Muscle of back (tissue), 11 donors: Measurements from ENCODE around the gene FAXDC2. TPM values are rescaled to one million over a fixed set of nuclear protein-coding genes. Genes with fewer than 3 reads are reported as not detected.
"Not testable (repeated sequence)": the region's sequence is repeated elsewhere in the genome, so short reads cannot be mapped to it uniquely, and the experiment has no call there.

ENCODE experiments used
- DNase-seq, 3 donors: peaks; one replicate each; pipeline versions ENCODE4 v3.0.0 to v3.0.0-alpha.2; 2013
- polyA plus RNA-seq, 10 donors: library from polyadenylated mRNA; unstranded; fragments of 120-200 nt; gene quantifications; one replicate each; pipeline ENCODE4 v1.2.1, GENCODE V29; 2013; ENCODE audit not compliant: insufficient read length in 10 of 10

Gene FAXDC2
- polyA plus RNA-seq, 10 donors, result 10.6 to 19.4 (median 12.9) TPM

DNA sequence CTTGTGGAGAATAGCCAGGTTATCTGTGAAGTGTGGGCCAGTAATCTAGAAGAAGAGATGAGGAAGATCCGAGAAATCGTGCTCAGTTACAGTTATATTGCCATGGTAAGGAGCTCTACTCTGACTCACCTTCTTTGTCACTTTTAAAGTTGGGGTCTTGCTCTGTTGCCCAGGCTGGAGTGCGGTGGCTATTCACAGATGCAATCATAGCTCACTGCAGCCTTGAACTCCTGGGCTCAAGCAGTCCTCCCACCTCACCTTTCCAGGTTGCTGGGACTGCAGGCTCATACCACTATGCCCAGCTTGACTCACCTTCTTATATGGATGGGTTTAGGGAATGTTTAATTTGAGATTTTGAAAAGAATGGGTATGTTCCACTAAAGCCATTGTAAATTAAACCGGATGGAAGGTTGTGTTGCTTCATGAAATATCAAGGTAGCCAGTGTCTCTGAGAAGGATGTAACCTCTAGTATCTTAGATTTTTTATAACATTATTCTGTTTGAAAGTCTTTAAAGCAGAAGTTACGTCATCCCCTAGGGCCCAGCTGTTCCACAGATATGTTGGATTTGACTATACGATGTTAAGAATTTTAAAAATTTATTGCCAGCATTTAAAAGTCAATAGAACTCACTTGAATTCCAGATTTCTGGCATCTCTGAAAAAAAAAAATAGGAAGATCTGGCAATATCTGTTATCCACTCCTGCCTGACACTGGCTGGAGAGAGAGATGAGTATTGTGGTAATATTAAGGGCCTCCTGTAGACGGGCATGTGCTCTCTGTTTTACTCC lies 13.1 kb upstream of the FAXDC2 start:
- no peak for DNase-seq

GRCh38 chr5:154862766-154863165 lies 12.4 kb upstream of the FAXDC2 start:
- DNase-seq, result no peak

DNA sequence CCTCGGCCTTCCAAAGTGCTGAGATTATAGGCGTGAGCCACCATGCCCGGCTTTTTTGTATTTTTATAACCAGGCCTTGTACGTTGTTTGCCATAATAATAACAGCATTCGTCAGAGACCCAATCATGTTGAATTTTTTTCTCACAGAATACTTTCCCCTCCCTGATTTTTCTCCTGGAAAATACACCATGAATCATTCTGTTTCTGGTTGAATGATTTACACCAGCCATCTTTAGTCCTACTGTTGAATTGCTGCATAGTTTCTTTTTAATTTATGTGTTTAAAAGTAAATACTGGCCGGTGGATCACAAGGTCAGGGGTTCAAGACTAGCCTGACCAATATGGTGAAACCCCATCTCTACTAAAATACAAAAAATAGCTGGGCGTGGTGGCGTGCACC lies 11.5 kb upstream of the FAXDC2 start:
- no peak for DNase-seq

DNA sequence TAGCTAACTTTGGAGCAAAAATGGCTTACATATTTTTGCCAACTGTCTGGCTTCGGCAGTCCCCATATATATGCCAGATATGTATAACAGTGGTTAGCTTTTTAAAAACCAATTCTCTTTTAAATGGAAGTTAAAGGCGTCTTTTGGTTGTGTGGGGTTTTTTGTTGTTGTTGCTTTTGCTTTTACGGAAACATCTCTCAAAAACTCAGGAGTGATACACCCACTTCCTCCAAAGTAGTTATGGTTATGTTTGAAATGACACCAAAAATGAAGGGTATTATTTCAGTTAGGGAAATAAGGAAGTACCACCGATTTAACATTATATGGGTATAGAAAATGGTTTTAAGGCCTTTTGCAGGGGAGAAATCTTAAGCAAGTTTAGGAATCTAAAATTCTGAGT lies 10.4 kb upstream of the FAXDC2 start:
- no peak for DNase-seq

DNA sequence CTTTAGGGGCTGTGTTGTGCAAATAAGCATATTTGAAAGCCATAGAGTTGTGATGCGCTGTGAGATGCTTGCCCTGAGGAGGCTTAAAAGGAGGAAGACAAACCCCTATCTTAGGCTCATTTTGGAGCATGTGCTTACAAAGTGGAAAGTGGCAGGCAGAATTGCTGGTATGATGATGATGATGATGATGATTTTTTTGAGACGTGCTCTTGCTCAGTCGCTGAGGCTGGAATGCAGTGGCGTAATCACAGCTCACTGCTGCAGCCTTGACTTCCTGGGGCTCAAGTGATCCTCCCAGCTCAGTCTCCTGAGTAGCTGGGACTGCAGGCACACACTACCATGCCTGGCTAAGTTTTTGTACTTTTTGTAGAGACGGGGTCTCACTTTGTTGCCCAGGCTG lies 9.7 kb upstream of the FAXDC2 start:
- peak in 1 of 3 donors; percentile 19 for DNase-seq

DNA sequence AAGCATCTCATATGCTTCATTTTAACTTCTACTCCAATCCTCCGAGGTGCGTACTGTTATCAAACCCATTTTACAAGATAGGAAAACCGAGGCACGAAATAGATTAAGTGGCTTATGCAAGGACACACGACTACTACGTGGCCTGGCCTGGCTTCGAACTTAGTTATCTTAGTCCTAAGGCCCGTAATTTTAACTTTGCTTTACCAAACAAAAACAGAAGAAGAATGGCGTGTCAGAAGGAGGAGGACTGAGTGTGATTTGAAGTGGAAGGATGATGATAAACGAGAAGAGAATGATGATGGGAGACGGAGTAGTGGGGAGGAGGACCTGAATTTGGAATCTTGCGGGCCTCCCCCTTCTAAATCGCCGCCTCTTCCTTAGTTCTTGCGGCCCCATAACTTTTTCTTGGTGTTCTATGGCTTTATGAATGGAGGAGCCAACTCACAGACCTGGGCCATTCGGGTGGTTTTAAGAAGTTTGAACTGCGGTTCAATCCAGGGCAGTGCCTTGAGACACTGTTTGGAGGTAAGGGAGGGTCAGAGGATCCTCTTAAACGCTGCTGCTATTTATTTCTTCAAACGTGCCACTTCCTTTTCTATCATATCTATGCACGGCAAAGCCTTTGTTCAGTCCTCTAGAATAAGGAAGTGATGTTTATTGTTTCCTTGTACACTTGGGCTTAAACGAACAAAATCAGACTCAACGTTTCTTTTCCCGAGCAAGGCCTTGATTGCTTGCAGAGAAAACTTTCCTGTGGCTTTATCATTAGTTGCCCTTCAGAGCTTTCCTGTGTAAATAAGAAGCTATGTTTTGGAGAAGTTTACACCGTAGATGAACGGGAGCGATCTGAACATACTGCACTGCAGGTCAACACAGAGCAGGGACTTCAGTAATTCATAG lies 8.8 kb upstream of the FAXDC2 start:
- DNase-seq, result peak; percentile 18 to 77 (median 42)

GRCh38 chr5:154858297-154858971 lies 8.0 kb upstream of the FAXDC2 start, which contains the start of gene CNOT8:
CNOT8 (plus strand) TSS chr5:154858627; CDS start chr5:154863279, 4,652 bp downstream.
- peak; percentile 97 to 99 (median 98) for DNase-seq

DNA sequence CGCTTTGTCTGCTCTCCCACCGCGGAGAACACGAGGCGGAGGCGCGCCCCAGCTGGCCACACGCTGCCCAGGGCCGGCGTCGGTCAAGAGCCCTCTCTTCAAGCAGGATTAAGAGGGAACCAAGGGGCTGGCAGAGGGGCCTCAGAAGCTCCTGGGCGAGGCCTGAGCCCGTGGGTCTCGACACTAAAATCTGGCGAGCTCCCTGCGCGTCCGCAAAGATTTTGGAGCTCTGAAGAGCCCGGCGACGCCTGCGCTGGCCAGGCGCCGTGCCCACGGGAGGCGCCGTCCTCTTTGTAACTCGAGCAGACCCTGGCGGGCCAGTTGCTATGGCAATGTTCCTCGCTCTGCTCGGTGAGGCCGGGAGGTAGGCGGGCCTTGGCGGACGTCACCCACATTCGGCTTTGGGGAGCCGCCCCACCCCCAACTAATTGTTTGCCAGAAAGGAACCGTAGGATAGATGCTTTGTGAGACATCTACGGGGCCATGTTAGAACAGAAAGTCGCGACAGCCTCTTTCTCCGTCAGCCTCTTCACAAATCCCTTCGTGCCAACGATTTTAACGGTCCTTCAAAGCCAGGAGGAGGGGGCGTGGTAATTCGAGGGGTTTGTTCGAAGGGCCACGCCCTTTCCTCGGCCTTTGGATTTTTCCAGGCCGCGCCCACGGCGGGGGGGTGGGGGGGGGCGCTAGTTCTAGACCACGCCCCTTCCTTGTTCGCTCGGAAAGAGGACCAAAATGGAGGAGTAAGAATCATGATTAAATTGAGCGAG lies 7.3 kb upstream of the FAXDC2 start:
- DNase-seq, result peak; percentile 98 to 99 (median 98)

DNA sequence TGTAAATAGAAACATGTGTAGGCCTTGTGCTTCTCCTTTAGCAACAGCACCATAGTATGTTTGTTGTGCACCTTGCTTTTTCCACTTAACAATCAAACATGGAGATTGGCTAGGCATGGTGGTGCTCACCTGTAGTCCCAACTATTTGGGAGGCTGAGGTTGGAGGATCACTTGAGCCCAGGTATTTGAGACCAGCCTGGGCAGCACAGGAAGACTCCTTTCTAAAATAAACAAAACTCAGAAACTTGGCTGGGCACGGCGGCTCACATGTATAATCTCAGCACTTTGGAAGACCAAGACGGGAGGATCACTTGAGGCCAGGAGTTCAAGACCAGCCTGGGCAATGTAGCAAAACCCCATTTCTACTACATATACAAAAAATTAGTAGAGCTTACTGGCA lies 948 bp upstream of the FAXDC2 start:
- DNase-seq, result peak in 1 of 3 donors; percentile 6

DNA sequence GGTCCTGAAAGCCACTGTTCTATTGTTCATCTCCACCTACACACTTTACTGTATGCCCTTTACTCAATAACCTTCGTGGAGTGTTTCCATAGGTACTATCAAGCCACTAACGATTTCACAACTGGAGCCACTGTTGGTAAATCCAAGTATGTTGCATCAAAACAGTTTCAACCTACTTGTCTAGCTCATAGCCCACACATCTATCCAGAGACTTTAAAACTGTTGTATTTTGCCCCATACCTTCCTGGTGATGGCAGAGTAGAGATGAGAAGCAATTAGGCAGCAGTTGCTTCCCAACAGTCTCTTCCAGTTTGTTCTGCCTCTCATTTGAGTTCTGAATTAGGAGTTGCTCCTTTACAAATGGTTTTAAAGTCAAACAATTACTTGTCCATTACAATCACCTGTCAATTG lies 607 bp downstream of the FAXDC2 start:
- peak in 1 of 3 donors; percentile 45 for DNase-seq

DNA sequence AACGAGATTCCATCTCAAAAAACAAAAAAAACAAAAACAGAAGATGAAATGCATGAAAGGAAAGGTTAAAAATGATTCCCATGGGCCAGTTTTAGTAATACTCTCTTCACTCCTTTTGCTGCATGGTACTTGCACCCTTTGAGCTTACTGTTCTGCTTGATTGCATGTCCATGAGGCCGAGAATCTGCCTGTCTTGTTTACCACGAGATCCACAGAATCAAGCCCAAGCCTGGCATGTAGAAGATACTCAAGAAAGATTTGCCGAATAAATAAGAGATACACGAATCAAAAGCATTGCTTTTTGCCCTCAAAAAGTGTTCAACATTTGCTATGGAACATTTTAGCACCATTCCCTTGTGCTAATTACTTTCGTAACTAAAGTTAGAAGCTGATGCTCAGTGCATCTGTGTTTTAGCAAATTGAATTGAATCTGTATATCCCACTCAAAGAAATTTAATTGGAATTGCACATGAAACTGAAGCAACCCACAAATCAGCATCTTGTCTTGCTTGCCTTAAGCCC lies 1.1 kb downstream of the FAXDC2 start:
- DNase-seq, result no peak

DNA sequence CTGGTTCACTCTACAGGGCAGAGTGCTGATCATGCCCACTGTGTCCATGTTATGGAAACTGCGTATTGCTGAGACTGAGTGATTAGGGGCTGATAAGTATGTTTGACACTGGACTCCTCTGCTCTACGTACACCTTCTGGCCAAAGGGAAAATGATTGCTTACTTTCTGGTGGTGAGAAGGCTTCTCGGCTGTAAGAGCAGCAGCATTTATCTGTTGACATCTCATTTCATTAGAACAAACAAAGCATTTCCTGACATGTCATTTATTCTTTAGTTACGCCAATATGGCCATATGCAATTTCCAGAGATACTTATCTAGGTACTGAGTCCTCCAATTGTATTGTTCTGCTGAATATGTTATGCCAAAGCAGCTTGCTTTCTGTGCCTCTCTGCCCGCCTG lies 5.6 kb downstream of the FAXDC2 start:
- no peak for DNase-seq

GRCh38 chr5:154842689-154843530 lies 7.5 kb downstream of the FAXDC2 start:
- no peak for DNase-seq

DNA sequence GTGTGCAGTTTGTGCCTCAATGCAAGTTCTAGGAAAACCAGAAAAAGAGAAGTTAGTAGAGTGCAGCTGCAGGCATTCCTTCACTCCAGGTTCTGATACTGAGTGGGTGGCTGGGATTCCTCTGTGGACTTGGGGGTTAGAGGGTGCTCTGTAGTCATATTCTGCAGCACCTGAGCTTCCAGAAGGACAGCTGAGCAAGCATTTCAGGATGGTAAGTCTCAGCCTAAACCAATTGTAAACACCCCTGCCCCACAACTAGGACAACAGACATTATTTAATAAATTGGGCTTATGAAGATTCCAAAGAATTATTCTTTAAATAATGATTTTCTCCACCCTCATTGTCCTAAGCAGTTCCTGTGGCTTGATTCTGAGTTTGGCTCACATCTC lies 9.1 kb downstream of the FAXDC2 start:
- DNase-seq, result no peak

GRCh38 chr5:154840435-154841272 lies 9.7 kb downstream of the FAXDC2 start:
- no peak for DNase-seq

GRCh38 chr5:154837009-154837901 lies 13.1 kb downstream of the FAXDC2 start:
- no peak for DNase-seq

DNA sequence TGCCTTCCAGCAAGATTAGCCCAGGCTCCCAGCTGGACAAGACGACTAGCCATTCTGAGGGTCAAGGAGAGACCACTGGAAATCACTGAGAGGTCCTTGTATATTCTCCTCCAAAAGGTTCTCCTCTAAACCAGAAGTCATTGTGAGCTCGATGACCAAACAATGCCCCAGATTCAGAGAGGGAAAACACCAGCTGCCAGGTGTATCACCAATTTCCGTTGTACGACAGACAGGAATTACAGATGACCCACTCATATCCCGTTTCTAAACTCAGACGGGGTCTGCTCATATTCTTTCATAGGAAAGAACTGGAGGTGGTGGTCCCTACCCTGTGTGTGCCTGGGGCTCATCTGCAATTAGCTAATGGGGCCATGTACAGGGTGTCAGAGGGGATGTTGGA lies 14.2 kb downstream of the FAXDC2 start:
- DNase-seq, result no peak

DNA sequence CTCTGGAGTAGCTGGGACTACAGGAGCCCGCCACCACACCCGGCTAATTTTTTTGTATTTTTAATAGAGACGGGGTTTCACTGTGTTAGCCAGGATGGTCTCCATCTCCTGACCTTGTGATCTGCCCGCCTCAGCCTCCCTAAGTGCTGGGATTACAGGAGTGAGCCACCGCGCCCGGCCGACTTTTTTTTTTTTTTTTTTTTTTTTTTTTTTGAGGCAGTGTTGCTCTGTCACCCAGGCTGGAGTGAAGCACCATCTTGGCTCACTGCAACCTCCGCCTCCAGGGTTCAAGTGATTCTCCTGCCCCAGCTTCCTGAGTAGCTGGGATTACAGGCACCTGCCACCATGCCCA lies 14.7 kb downstream of the FAXDC2 start:
- DNase-seq, result not testable (repeated sequence)
